Endothelial cell of umbilical vein (primary cell): ENCODE measurements around the gene TSHB. TPM values are rescaled to one million over a fixed set of nuclear protein-coding genes. Genes with fewer than 3 reads are reported as not detected.

Source experiments
- BruUV-seq: library from RNA; stranded (reverse); fragments of 400-500 nt; replicated peaks from 2 replicates; lab custom pipeline; 2021; lab: Mats Ljungman, UMichigan
- CTCF ChIA-PET: fragments of 300-600, 350-600 bp; sonication (Branson Sonifier 250); formaldehyde crosslinking; loops from one replicate; lab custom pipeline; 2021; ENCODE audit warnings: antibody characterized with exemption, inconsistent platforms; lab: Charles Lee
- POLR2A ChIA-PET: fragments of 300-600, 350-600 bp; sonication (Branson Sonifier 250); formaldehyde crosslinking; loops from one replicate; lab custom pipeline; 2021; ENCODE audit warnings: antibody characterized with exemption, inconsistent platforms; lab: Charles Lee
- DNase-seq: peaks from one replicate; pipeline ENCODE4 v3.0.0-alpha.2; 2011; ENCODE audit warnings: low read depth, low spot score
- FAIRE-seq: peaks from 2 replicates; lab custom pipeline; 2011; peaks lifted over from hg19 to GRCh38; lab: Jason Lieb, UNC
- H2AFZ ChIP-seq: 2 replicates; pipeline ENCODE4 v1.6.0; 2012; ENCODE audit warnings: low read depth, low read length, control low read depth, inconsistent platforms
- H3K27ac ChIP-seq: 2 replicates; pipeline ENCODE4 v1.5.1; 2011; ENCODE audit warnings: low read depth, mild to moderate bottlenecking, control low read depth, low read length, moderate library complexity; ENCODE audit not compliant: insufficient read depth
- H3K27me3 ChIP-seq, 2 experiments: 2 replicates each; pipeline versions ENCODE4 v1.6.0 to v1.6.1; 2011; ENCODE audit warnings: low read length in 2 of 2, mixed read lengths in 1 of 2; ENCODE audit not compliant: control insufficient read depth in 2 of 2, insufficient read depth in 2 of 2
- H3K36me3 ChIP-seq, 2 experiments: 2 replicates in 1 of 2; 3 replicates in 1 of 2; pipeline ENCODE4 v1.5.1; 2011; ENCODE audit warnings: low read length in 2 of 2, mild to moderate bottlenecking in 1 of 2, moderate library complexity in 1 of 2; ENCODE audit not compliant: control insufficient read depth in 2 of 2, insufficient read depth in 2 of 2; ENCODE audit errors: extremely low read depth in 1 of 2
- H3K4me1 ChIP-seq: 3 replicates; pipeline ENCODE4 v1.5.1; 2011; ENCODE audit warnings: mild to moderate bottlenecking, low read length; ENCODE audit not compliant: control insufficient read depth, insufficient read depth; ENCODE audit errors: extremely low read depth
- H3K4me2 ChIP-seq: 2 replicates; pipeline ENCODE4 v1.6.1; 2011; ENCODE audit warnings: low read length, control low read depth, mixed read lengths; ENCODE audit not compliant: insufficient read depth
- H3K4me3 ChIP-seq, 3 experiments: fragments of 200-600 bp in 1 of 3; sonication (generic), shearing (Covaris generic) in 1 of 3; replicated peaks in 1 of 3; 2 replicates each; pipeline ENCODE4 v1.5.1; 2011 to 2016; ENCODE audit warnings: control low read depth in 3 of 3, low read length in 3 of 3, mild to moderate bottlenecking in 2 of 3, inconsistent platforms in 1 of 3, low read depth in 1 of 3, moderate library complexity in 1 of 3; ENCODE audit not compliant: insufficient read depth in 1 of 3
- H3K79me2 ChIP-seq: 2 replicates; pipeline ENCODE4 v1.6.0; 2012; ENCODE audit warnings: low read length, inconsistent platforms; ENCODE audit not compliant: control insufficient read depth, insufficient read depth
- H3K9ac ChIP-seq: replicated peaks from 2 replicates; pipeline ENCODE3; 2011; ENCODE audit warnings: low read length, control low read depth; ENCODE audit not compliant: insufficient read depth; ENCODE audit errors: extremely low read depth
- H3K9me1 ChIP-seq: replicated peaks from 3 replicates; pipeline ENCODE4 v1.6.0; 2011; ENCODE audit warnings: mild to moderate bottlenecking, low read length; ENCODE audit not compliant: control insufficient read depth, insufficient read depth; ENCODE audit errors: extremely low read depth
- H3K9me3 ChIP-seq: replicated peaks from 2 replicates; pipeline ENCODE4 v1.5.1; 2012; ENCODE audit warnings: low read length, inconsistent platforms; ENCODE audit not compliant: control insufficient read depth, insufficient read depth
- H4K20me1 ChIP-seq: replicated peaks from 2 replicates; pipeline ENCODE3; 2011; ENCODE audit warnings: mild to moderate bottlenecking, low read length; ENCODE audit not compliant: control insufficient read depth, insufficient read depth; ENCODE audit errors: extremely low read depth
- EZH2 ChIP-seq: IDR thresholded peaks from 2 replicates; pipeline ENCODE4 v1.6.1; 2012; ENCODE audit warnings: borderline replicate concordance, low read depth, mild to moderate bottlenecking, moderate library complexity, low read length, inconsistent platforms; ENCODE audit not compliant: severe bottlenecking
- FOS ChIP-seq: IDR thresholded peaks from 2 replicates; pipeline ENCODE4 v1.6.1; 2011; ENCODE audit warnings: mild to moderate bottlenecking, low read length, moderate library complexity, borderline replicate concordance; ENCODE audit not compliant: insufficient read depth
- GATA2 ChIP-seq: IDR thresholded peaks from 2 replicates; pipeline ENCODE4 v1.7.0; 2011; ENCODE audit warnings: low read depth, mild to moderate bottlenecking, moderate library complexity, mixed read lengths, low read length; ENCODE audit not compliant: insufficient read length, insufficient read depth
- JUN ChIP-seq: IDR thresholded peaks from 2 replicates; pipeline ENCODE4 v1.6.1; 2011; ENCODE audit warnings: borderline replicate concordance, low read depth; ENCODE audit not compliant: insufficient read length, insufficient read depth
- MYC ChIP-seq: IDR thresholded peaks from one replicate; pipeline ENCODE4 v1.6.1; 2011; ENCODE audit warnings: mild to moderate bottlenecking, low read depth, low read length
- POLR2A ChIP-seq: IDR thresholded peaks from 2 replicates; pipeline ENCODE4 v1.6.1; 2012; ENCODE audit warnings: low read depth, mild to moderate bottlenecking, control low read depth, low read length
- POLR2AphosphoS5 ChIP-seq: IDR thresholded peaks from 2 replicates; pipeline ENCODE4 v1.6.1; 2012; ENCODE audit warnings: low read depth, mild to moderate bottlenecking, control low read depth, low read length, moderate library complexity; ENCODE audit not compliant: insufficient read depth
- dilution Hi-C: fragments of 300-500 bp; cut with MboI; formaldehyde crosslinking; loops from one replicate; pipeline ENCODE4 v1.15.0; 2019; ENCODE audit warnings: low sequenced_read_pairs; ENCODE audit not compliant: extremely low pct_ligation_motif_present
- intact Hi-C: fragments of 100-400 bp; cut with micrococcal nuclease; formaldehyde crosslinking; loops from one replicate; pipeline ENCODE4 v1.10.0; 2022
- polyA plus RNA-seq, 4 experiments: library from polyadenylated mRNA; depleted of rRNA in 3 of 4; stranded (reverse) in 3 of 4; unstranded in 1 of 4; fragments of >200 nt; gene quantifications; 2 replicates each; pipeline versions ENCODE4 v1.2.1 to v1.2.3, GENCODE V29; 2011 to 2012; ENCODE audit warnings: missing spikeins in 1 of 4
- total RNA-seq: library from RNA; stranded (reverse); gene quantifications from 2 replicates; pipeline ENCODE4 v1.2.3, GENCODE V29; 2021
- TF ChIP-seq, protein P1 (sequence below), 2 donors: IDR thresholded peaks; 1 replicate in 1 of 2; 2 replicates in 1 of 2; pipeline ENCODE4 v1.5.1; 2011; ENCODE audit warnings: low read length in 2 of 2, mild to moderate bottlenecking in 2 of 2, moderate library complexity in 2 of 2, control low read depth in 1 of 2, inconsistent platforms in 1 of 2, low read depth in 1 of 2; ENCODE audit not compliant: insufficient read depth in 1 of 2; ENCODE audit errors: extremely low read depth in 1 of 2
- TF ChIP-seq, protein P2 (sequence below): IDR thresholded peaks from 2 replicates; pipeline ENCODE4 v1.6.1; 2011; ENCODE audit not compliant: insufficient read depth, insufficient read length

Gene TSHB
- total and polyA plus RNA-seq, 2 donors (not counting 3 experiments of a cell fraction or from before 2014, with no cell fraction given), result not detected

DNA sequence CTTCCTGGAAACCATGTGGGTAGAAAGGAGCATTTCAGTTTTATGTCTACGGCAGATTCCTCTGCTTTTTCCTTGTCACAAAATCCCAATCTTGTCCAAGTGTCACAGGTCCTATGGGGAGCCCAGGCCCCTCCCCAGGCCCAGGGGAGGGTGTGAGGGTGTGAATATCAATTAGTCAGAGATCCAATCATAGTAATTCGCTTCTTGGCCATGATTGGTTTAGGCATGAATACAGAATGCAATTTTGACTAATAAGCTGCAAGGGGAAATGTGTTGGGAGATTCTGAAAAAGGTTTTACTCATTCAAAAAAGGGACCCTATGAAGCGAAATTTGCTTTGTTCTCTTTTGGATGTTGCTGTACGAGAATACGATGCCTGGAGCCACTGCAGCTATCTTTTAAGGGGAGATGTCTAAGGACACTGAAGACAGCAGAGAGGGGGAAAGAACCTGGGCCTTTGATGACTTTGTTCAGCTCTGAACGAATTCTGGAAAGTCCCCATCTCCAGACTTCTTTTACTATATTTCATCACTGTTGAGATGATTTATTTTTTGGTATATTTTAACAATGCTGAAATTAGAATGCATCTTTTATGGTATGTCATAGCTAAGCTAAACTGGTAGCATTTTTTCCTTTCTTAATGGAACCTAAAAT lies 41.5 kb downstream of the TSHB start:
- Histone ChIP-seq H3K36me3 (no peaks in the 10 kb centered on the region), H3K79me2 (no peaks in the 10 kb centered on the region), H3K9me3 (no peaks in the 10 kb centered on the region), H3K9ac (no peak overlapping the region), H2AFZ (no peak overlapping the region), H4K20me1 (no peaks in the 10 kb centered on the region), H3K4me1 (no peaks in the 10 kb centered on the region), H3K4me3 (no peak overlapping the region), H3K27me3 (peaks cover 3 to 5% of the 10 kb centered on the region in 2 experiments), H3K4me2 (no peak overlapping the region), H3K27ac (no peak overlapping the region), H3K9me1 (no peaks in the 10 kb centered on the region)
- ChIA-PET CTCF (interaction anchor here (1.1 to 2.3 kb wide), 2 partner anchors 14 to 18 kb away, joined by 3 to 12 read pairs; no protein-coding TSS in a partner anchor), POLR2A (no interaction called here)
- intact Hi-C loops (no loop called here), dilution Hi-C loops (no loop called here)
- BruUV-seq, result no TSS peak
- no peak for FAIRE-seq
- no peak for DNase-seq
- no peak for TF ChIP-seq POLR2A
- TF ChIP-seq, protein P1, sequence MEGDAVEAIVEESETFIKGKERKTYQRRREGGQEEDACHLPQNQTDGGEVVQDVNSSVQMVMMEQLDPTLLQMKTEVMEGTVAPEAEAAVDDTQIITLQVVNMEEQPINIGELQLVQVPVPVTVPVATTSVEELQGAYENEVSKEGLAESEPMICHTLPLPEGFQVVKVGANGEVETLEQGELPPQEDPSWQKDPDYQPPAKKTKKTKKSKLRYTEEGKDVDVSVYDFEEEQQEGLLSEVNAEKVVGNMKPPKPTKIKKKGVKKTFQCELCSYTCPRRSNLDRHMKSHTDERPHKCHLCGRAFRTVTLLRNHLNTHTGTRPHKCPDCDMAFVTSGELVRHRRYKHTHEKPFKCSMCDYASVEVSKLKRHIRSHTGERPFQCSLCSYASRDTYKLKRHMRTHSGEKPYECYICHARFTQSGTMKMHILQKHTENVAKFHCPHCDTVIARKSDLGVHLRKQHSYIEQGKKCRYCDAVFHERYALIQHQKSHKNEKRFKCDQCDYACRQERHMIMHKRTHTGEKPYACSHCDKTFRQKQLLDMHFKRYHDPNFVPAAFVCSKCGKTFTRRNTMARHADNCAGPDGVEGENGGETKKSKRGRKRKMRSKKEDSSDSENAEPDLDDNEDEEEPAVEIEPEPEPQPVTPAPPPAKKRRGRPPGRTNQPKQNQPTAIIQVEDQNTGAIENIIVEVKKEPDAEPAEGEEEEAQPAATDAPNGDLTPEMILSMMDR (IDR thresholded peaks at IDR 0.05; ENCODE audit: extremely low read depth in 1 of 2, insufficient read depth in 1 of 2, low read depth in 1 of 2, low read length in 2 of 2), result no peak
- TF ChIP-seq EZH2, result no peak
- no peak for TF ChIP-seq JUN
- no peak for TF ChIP-seq POLR2AphosphoS5
- TF ChIP-seq, protein P2, sequence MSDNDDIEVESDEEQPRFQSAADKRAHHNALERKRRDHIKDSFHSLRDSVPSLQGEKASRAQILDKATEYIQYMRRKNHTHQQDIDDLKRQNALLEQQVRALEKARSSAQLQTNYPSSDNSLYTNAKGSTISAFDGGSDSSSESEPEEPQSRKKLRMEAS, result no peak
- no peak for TF ChIP-seq MYC
- TF ChIP-seq GATA2, result no peak
- TF ChIP-seq FOS, result no peak
